GM04503 (cell line): ENCODE data around the gene GGT1.
"Not testable (repeated sequence)": the region's sequence is repeated elsewhere in the genome, so short reads cannot be mapped to it uniquely, and the experiment has no call there.

ENCODE experiments used
- DNase-seq: peaks from one replicate; pipeline ENCODE4 v3.0.0-alpha.2; 2012; ENCODE audit warnings: low read depth

GGT1 gene

GRCh38 chr22:24599958-24600715, 2.9 kb upstream of the GGT1 start:
- DNase-seq = not testable (repeated sequence)

GRCh38 chr22:24601217-24602104, 1.5 kb upstream of the GGT1 start:
- no peak for DNase-seq

- not testable (repeated sequence) for DNase-seq
Observed at GRCh38 chr22:24602105-24602749, 766 bp upstream of the GGT1 start.

- not testable (repeated sequence) for DNase-seq
Observed at GRCh38 chr22:24603770-24604629, 1.0 kb downstream of the GGT1 start.

- DNase-seq = not testable (repeated sequence)
Observed at GRCh38 chr22:24606340-24606739, 3.3 kb downstream of the GGT1 start.

GRCh38 chr22:24607429-24607983, 4.5 kb downstream of the GGT1 start:
- not testable (repeated sequence) for DNase-seq

GRCh38 chr22:24608327-24608726, 5.3 kb downstream of the GGT1 start:
- not testable (repeated sequence) for DNase-seq

GRCh38 chr22:24609888-24610287, 6.9 kb downstream of the GGT1 start:
- DNase-seq = not testable (repeated sequence)

GRCh38 chr22:24614794-24615193, 11.8 kb downstream of the GGT1 start:
- not testable (repeated sequence) for DNase-seq

- DNase-seq = not testable (repeated sequence)
Observed at GRCh38 chr22:24621244-24621643, 18.3 kb downstream of the GGT1 start.

GRCh38 chr22:24622596-24622995, 19.6 kb downstream of the GGT1 start:
- not testable (repeated sequence) for DNase-seq

- not testable (repeated sequence) for DNase-seq
Observed at GRCh38 chr22:24627911-24628310, 24.9 kb downstream of the GGT1 start.

GRCh38 chr22:24629069-24629468, 26.1 kb downstream of the GGT1 start:
- not testable (repeated sequence) for DNase-seq

GRCh38 chr22:24630812-24631427, 27.9 kb downstream of the GGT1 start:
- DNase-seq = not testable (repeated sequence)

- DNase-seq = not testable (repeated sequence)
Observed at GRCh38 chr22:24631430-24632122, 28.6 kb downstream of the GGT1 start.

GRCh38 chr22:24632642-24633041, 29.6 kb downstream of the GGT1 start:
- DNase-seq = not testable (repeated sequence)

GRCh38 chr22:24633231-24634023, 30.4 kb downstream of the GGT1 start:
- not testable (repeated sequence) for DNase-seq

- not testable (repeated sequence) for DNase-seq
Observed at GRCh38 chr22:24634776-24635389, 31.9 kb downstream of the GGT1 start.

GRCh38 chr22:24636513-24636912, 33.5 kb downstream of the GGT1 start:
- DNase-seq = not testable (repeated sequence)
